ENCODE results near the gene NCBP2L.

Gene NCBP2L

DNA sequence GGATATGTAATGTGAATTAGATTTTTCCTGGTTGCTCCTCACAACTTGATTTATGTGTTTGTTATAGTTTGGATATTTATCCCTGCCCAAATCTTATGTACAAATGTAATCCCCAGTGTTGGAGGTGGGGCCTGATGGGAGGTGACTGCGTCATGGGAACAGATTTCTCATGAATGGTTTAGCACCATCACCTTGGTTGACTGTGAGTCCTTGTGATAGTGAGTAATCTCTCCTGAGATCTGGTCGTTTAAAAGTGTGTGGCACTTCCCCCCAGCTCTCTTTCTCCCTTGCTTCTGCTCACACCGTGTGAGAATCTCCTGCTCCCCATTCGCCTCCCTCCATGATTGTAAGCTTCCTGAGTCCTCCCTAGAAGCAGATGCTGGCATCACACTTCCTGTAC lies 50.3 kb downstream of the NCBP2L start:
- TF ChIP-seq, protein P1, sequence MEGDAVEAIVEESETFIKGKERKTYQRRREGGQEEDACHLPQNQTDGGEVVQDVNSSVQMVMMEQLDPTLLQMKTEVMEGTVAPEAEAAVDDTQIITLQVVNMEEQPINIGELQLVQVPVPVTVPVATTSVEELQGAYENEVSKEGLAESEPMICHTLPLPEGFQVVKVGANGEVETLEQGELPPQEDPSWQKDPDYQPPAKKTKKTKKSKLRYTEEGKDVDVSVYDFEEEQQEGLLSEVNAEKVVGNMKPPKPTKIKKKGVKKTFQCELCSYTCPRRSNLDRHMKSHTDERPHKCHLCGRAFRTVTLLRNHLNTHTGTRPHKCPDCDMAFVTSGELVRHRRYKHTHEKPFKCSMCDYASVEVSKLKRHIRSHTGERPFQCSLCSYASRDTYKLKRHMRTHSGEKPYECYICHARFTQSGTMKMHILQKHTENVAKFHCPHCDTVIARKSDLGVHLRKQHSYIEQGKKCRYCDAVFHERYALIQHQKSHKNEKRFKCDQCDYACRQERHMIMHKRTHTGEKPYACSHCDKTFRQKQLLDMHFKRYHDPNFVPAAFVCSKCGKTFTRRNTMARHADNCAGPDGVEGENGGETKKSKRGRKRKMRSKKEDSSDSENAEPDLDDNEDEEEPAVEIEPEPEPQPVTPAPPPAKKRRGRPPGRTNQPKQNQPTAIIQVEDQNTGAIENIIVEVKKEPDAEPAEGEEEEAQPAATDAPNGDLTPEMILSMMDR (IDR thresholded peaks at IDR 0.05; ENCODE audit: control extremely low read depth, extremely low read depth, low read depth, missing control alignments): no peak
- CTCF ChIA-PET: no interaction called here
- DNase-seq (ENCODE audit: extremely low spot score): no peak
- POLR2A ChIA-PET: no interaction called here

DNA sequence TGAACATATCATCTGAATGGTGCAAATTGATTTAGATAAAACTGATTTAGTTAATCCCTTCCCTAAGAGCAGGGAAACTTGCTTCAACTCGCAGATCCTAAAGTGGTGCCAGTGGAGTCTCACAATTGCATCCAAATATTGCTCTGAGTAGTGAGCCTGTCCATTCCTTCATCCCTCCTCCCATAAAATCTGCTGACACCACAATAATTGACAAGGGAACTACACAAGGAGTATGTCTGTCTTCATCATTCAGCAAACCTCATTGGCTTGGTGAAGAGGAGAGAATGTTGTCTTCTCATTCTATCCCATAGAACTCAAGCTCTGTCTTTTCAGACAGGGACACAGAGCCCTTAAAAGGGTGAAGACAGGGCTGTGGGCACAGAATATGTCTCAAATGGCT lies 52.3 kb downstream of the NCBP2L start:
- DNase-seq (ENCODE audit: extremely low spot score): no peak
- CTCF ChIA-PET: no interaction called here
- TF ChIP-seq, protein P1 (IDR thresholded peaks at IDR 0.05; ENCODE audit: control extremely low read depth, extremely low read depth, low read depth, missing control alignments): no peak
- POLR2A ChIA-PET: no interaction called here

DNA sequence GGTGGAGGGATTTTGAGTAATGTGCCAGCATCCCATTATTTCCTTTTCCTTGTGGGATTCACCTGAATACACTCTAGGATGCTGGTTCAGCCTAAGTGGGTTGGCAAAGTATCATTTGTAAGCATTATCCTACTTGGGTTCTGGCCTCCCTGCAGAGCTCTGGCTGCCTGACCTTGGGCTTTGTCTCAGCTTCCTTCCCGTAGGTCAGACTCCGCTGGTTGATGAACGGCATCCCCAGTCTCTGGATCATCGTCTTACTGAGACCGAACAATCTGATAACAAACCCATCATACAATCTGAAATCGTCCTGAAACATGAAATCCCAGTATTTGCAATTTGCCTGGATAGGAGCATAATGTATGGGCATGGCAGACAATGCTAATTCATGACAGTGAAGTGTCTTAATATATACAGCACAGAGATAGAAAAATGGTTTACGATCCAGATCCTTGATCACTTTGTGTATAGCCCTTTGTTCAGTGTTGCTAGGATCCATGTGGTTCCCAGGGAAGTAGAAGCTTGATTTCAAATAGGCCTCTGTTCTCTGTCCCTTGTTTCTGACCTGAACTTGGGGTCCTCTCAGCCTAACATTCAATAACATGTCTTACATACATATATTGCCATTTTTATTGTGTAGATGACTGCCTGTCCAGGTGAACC lies 53.7 kb downstream of the NCBP2L start:
- CTCF ChIA-PET: no interaction called here
- TF ChIP-seq, protein P1 (IDR thresholded peaks at IDR 0.05; ENCODE audit: control extremely low read depth, extremely low read depth, low read depth, missing control alignments): no peak
- POLR2A ChIA-PET: no interaction called here

DNA sequence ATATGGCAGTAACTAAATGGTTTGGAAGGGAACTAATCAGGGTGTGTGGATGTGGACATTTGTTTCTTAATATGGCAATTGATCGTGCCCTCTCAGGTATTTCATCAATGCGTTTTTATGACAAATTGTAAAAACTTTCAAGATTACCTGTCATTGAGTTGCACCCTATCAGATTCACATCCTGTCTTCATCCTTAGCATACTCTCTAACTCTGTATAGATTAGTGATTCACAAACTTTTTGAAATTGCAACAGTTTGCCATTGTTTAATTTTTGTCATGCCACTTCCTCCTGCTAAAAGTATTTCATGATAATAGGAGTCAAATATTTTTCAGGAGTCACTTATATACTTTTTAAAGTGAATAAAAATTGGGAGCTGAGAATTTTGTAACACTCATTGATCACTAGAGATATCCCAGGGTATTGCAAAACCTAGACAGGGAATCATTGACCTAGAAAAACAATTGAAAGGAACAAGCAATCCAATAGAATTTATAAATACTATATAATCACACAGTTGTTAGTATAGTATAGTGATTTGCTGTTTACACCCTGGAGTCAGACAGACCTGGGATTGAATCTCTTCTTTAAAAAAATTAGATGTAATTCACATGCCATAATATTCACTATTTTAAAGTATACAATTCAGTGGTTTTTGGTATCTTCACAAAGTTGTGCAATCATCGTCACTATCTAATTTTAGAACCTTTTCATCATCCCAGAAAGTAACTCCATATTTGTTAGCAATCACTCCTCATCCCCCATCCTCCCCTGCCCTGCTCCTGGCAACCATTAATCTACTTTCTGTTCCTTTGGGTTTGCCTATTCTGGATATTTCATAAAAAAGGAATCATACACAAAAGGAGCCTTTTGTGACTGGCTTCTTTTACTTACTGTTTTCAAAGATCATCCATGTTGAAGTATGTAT lies 57.0 kb downstream of the NCBP2L start:
- CTCF ChIA-PET: no interaction called here
- POLR2A ChIA-PET: no interaction called here
- DNase-seq (ENCODE audit: extremely low spot score): no peak
- TF ChIP-seq, protein P1 (IDR thresholded peaks at IDR 0.05; ENCODE audit: control extremely low read depth, extremely low read depth, low read depth, missing control alignments): no peak

More for the DNA sequence above, 53.7 kb downstream of the NCBP2L start:
- no peak for DNase-seq (ENCODE audit: extremely low spot score)

DNA sequence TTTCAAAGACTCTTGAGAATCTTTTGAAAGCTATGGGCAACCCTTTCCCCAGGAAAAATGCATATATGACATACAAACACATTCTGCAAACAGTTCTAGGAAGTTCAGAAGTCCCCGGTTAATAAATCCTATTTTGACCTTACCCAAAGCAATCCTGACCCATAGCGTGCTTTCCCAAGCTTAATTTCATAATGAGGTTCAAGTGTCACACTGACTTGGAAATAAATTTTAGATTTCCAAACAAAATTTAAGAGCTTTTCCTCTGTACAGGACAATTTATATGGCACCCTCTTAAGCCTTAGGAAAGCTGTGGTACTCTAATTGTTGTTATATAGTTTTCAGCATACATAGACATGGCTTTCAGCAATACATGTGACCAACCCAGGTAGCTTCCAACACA lies 59.4 kb downstream of the NCBP2L start:
- ChIA-PET POLR2A (no interaction called here), CTCF (no interaction called here)
- TF ChIP-seq, protein P1 (IDR thresholded peaks at IDR 0.05; ENCODE audit: control extremely low read depth, extremely low read depth, low read depth, missing control alignments): no peak
- DNase-seq (ENCODE audit: extremely low spot score): no peak

DNA sequence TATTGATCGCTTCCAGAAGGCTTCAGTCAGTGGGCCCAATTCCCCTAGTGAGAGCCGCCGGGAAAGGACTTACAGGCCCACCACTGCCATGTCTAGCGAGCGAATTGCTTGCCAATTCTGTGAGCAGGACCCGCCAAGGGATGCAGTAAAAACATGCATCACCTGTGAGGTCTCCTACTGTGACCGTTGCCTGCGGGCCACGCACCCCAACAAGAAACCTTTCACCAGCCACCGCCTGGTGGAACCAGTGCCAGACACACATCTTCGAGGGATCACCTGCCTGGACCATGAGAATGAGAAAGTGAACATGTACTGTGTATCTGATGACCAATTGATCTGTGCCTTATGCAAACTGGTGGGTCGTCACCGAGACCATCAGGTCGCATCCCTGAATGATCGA lies 63.4 kb downstream of the NCBP2L start:
- ChIA-PET CTCF (no interaction called here), POLR2A (no interaction called here)
- TF ChIP-seq, protein P1 (IDR thresholded peaks at IDR 0.05; ENCODE audit: control extremely low read depth, extremely low read depth, low read depth, missing control alignments): no peak
- no peak for DNase-seq (ENCODE audit: extremely low spot score)

All from GM10248 (cell line).